Measurements from ENCODE around the gene DNAJB13. TPM values are rescaled to one million over a fixed set of nuclear protein-coding genes. Genes with fewer than 3 reads are reported as not detected.

Gene DNAJB13
- total RNA-seq, 1 donor from 2014 or later = not detected

- Histone ChIP-seq H3K27ac (no peak overlapping the region), H3K4me3 (no peak overlapping the region), H3K27me3 (no peaks in the 10 kb centered on the region), H3K9ac (no peak overlapping the region), H3K9me3 (ENCODE audit: low read depth) (no peaks in the 10 kb centered on the region), H3K79me2 (ENCODE audit: low read depth) (no peaks in the 10 kb centered on the region), H3K4me2 (no peak overlapping the region), H4K20me1 (ENCODE audit: low read depth) (no peaks in the 10 kb centered on the region), H3K36me3 (no peaks in the 10 kb centered on the region), H3F3A (ENCODE audit: low read depth) (no peaks in the 10 kb centered on the region), H2AFZ (replicated peaks) (no peak overlapping the region), H3K4me1 (no peaks in the 10 kb centered on the region)
- no peak for DNase-seq (ENCODE audit: low spot score)
- H3K27ac Mint-ChIP-seq = no peak overlapping the region
- TF ChIP-seq EZH2phosphoT487 (IDR thresholded peaks at IDR 0.05) (no peak), EZH2 (IDR thresholded peaks at IDR 0.05) (no peak)
- TF ChIP-seq, protein P1, sequence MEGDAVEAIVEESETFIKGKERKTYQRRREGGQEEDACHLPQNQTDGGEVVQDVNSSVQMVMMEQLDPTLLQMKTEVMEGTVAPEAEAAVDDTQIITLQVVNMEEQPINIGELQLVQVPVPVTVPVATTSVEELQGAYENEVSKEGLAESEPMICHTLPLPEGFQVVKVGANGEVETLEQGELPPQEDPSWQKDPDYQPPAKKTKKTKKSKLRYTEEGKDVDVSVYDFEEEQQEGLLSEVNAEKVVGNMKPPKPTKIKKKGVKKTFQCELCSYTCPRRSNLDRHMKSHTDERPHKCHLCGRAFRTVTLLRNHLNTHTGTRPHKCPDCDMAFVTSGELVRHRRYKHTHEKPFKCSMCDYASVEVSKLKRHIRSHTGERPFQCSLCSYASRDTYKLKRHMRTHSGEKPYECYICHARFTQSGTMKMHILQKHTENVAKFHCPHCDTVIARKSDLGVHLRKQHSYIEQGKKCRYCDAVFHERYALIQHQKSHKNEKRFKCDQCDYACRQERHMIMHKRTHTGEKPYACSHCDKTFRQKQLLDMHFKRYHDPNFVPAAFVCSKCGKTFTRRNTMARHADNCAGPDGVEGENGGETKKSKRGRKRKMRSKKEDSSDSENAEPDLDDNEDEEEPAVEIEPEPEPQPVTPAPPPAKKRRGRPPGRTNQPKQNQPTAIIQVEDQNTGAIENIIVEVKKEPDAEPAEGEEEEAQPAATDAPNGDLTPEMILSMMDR (IDR thresholded peaks at IDR 0.05) = no peak
- H3K9me3 Mint-ChIP-seq = no peaks in the 10 kb centered on the region
- H3K4me3 Mint-ChIP-seq = no peak overlapping the region
- no peaks in the 10 kb centered on the region for H3K36me3 Mint-ChIP-seq
- H3K27me3 Mint-ChIP-seq (ENCODE audit: insufficient read depth, low read depth) = no peaks in the 10 kb centered on the region
- H3K4me1 Mint-ChIP-seq = no peaks in the 10 kb centered on the region
Observed at GRCh38 chr11:73991471-73992006, 40.7 kb downstream of the DNAJB13 start.

- Histone ChIP-seq H3F3A (ENCODE audit: low read depth) (no peaks in the 10 kb centered on the region), H3K27ac (no peak overlapping the region), H4K20me1 (ENCODE audit: low read depth) (no peaks in the 10 kb centered on the region), H3K9me3 (ENCODE audit: low read depth) (no peaks in the 10 kb centered on the region), H3K4me1 (no peaks in the 10 kb centered on the region), H3K4me2 (no peak overlapping the region), H3K27me3 (no peaks in the 10 kb centered on the region), H3K79me2 (ENCODE audit: low read depth) (no peaks in the 10 kb centered on the region), H3K9ac (no peak overlapping the region), H3K4me3 (no peak overlapping the region), H2AFZ (replicated peaks) (no peak overlapping the region), H3K36me3 (no peaks in the 10 kb centered on the region)
- TF ChIP-seq, protein P1 (IDR thresholded peaks at IDR 0.05) = no peak
- TF ChIP-seq EZH2 (IDR thresholded peaks at IDR 0.05) = no peak
- TF ChIP-seq EZH2phosphoT487 (IDR thresholded peaks at IDR 0.05) = no peak
- no peak overlapping the region for H3K4me3 Mint-ChIP-seq
- no peak overlapping the region for H3K27ac Mint-ChIP-seq
- H3K9me3 Mint-ChIP-seq = no peaks in the 10 kb centered on the region
- DNase-seq (ENCODE audit: low spot score) = no peak
- no peaks in the 10 kb centered on the region for H3K36me3 Mint-ChIP-seq
- no peaks in the 10 kb centered on the region for H3K4me1 Mint-ChIP-seq
- no peaks in the 10 kb centered on the region for H3K27me3 Mint-ChIP-seq (ENCODE audit: insufficient read depth, low read depth)
Observed at GRCh38 chr11:73995247-73995646, 44.4 kb downstream of the DNAJB13 start.

DNA sequence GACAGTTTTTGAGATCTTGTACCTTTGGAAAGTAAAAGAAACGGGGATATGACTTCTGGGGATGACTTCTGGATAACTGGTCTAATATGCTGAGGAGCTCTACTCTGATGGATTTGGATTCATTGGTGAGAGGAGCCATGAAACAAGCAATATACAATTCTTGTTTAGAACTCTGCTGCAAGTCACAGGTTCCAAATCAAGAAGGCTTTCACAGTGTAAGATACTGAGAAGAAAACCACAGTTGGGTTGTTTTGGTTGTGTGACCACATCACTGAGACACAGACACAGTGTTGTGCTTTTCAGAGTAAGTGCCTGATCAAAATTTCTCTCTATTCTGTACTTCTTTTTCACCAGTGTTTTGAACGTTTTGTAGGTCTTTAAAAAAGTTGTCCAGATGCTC, 44.9 kb downstream of the DNAJB13 start:
- Mint-ChIP-seq H3K4me3 (no peak overlapping the region), H3K4me1 (no peaks in the 10 kb centered on the region), H3K9me3 (no peaks in the 10 kb centered on the region), H3K36me3 (no peaks in the 10 kb centered on the region), H3K27ac (no peak overlapping the region), H3K27me3 (ENCODE audit: insufficient read depth, low read depth) (no peaks in the 10 kb centered on the region)
- DNase-seq (ENCODE audit: low spot score) = no peak
- no peaks in the 10 kb centered on the region for H3K4me1 ChIP-seq
- H3K4me2 ChIP-seq = no peak overlapping the region
- H3K79me2 ChIP-seq (ENCODE audit: low read depth) = no peaks in the 10 kb centered on the region
- TF ChIP-seq EZH2phosphoT487 (IDR thresholded peaks at IDR 0.05) (no peak), EZH2 (IDR thresholded peaks at IDR 0.05) (no peak)
- TF ChIP-seq, protein P1 (IDR thresholded peaks at IDR 0.05) = no peak
- H3K9ac ChIP-seq = no peak overlapping the region
- H3K4me3 ChIP-seq = no peak overlapping the region
- H3K27ac ChIP-seq = no peak overlapping the region
- no peaks in the 10 kb centered on the region for H3K27me3 ChIP-seq
- no peaks in the 10 kb centered on the region for H3K36me3 ChIP-seq
- no peaks in the 10 kb centered on the region for H4K20me1 ChIP-seq (ENCODE audit: low read depth)
- no peaks in the 10 kb centered on the region for H3K9me3 ChIP-seq (ENCODE audit: low read depth)
- H3F3A ChIP-seq (ENCODE audit: low read depth) = no peaks in the 10 kb centered on the region
- no peak overlapping the region for H2AFZ ChIP-seq (replicated peaks)

Data from neural progenitor cell (in vitro differentiated cells).